Esophagus squamous epithelium (tissue), 5 donors: ENCODE data around the gene RELCH. TPM values are rescaled to one million over a fixed set of nuclear protein-coding genes. Genes with fewer than 3 reads are reported as not detected.

Experiments used
- DNase-seq: peaks from one replicate; lab custom pipeline; 2025; lab: John Stamatoyannopoulos, UW
- H3K27ac ChIP-seq, 4 donors: fragments of 200-600 bp; sonication (generic); one replicate each; pipeline ENCODE4 v1.5.1; 2016 to 2019; ENCODE audit warnings: mild to moderate bottlenecking in 1 of 4
- H3K27me3 ChIP-seq, 4 donors: fragments of 200-600 bp; sonication (generic); 1 replicate in 3 of 4; 2 replicates in 1 of 4; pipeline versions ENCODE4 v1.5.1 to v1.6.0; 2017 to 2021; ENCODE audit warnings: antibody characterized with exemption in 1 of 4
- H3K36me3 ChIP-seq, 3 donors: fragments of 200-600 bp; sonication (generic); one replicate each; pipeline ENCODE4 v1.5.1; 2016 to 2019
- H3K4me1 ChIP-seq, 3 donors: fragments of 200-600 bp; sonication (generic); one replicate each; pipeline ENCODE4 v1.5.1; 2017 to 2019
- H3K4me3 ChIP-seq, 4 donors: fragments of 200-600 bp; sonication (generic); 1 replicate in 3 of 4; 2 replicates in 1 of 4; pipeline ENCODE4 v1.5.1; 2016 to 2019; ENCODE audit warnings: mild to moderate bottlenecking in 2 of 4, moderate library complexity in 1 of 4
- H3K9me3 ChIP-seq, 3 donors: fragments of 200-600 bp; sonication (generic); one replicate each; pipeline ENCODE4 v1.5.1; 2016 to 2019
- CTCF ChIP-seq, 6 experiments: fragments of 450-650 bp in 4 of 6; fragments of 200-600 bp in 2 of 6; sonication (generic) in 2 of 6; IDR thresholded peaks; one replicate each; pipeline ENCODE4 v1.5.1; 2016 to 2019; ENCODE audit warnings: antibody characterized with exemption in 6 of 6, mild to moderate bottlenecking in 4 of 6, moderate library complexity in 4 of 6
- POLR2A ChIP-seq, 4 donors: fragments of 450-650 bp; IDR thresholded peaks; one replicate each; pipeline ENCODE4 v1.6.1; 2017; ENCODE audit warnings: antibody characterized with exemption in 4 of 4, mild to moderate bottlenecking in 4 of 4, moderate library complexity in 3 of 4
- WGBS, 2 donors: methylation state at CpG; one replicate each; pipeline ENCODE4 v1.1.5; 2018; 5-methylcytosine and 5-hydroxymethylcytosine counted together
- intact Hi-C: fragments of 100-400 bp; cut with DNase I; formaldehyde crosslinking; loops from one replicate; pipeline ENCODE4 v1.15.0; 2022
- total RNA-seq, 4 donors: library from RNA; depleted of rRNA; stranded (reverse); fragments of >200 nt; gene quantifications; one replicate each; pipeline ENCODE4 v1.1.0, GENCODE V29; 2016
- donor health status: DM: yes; HTN: yes; CAD: no.

Gene RELCH
- total RNA-seq, 4 donors from 2014 or later: 32.8 to 98.0 (median 69.0) TPM

DNA sequence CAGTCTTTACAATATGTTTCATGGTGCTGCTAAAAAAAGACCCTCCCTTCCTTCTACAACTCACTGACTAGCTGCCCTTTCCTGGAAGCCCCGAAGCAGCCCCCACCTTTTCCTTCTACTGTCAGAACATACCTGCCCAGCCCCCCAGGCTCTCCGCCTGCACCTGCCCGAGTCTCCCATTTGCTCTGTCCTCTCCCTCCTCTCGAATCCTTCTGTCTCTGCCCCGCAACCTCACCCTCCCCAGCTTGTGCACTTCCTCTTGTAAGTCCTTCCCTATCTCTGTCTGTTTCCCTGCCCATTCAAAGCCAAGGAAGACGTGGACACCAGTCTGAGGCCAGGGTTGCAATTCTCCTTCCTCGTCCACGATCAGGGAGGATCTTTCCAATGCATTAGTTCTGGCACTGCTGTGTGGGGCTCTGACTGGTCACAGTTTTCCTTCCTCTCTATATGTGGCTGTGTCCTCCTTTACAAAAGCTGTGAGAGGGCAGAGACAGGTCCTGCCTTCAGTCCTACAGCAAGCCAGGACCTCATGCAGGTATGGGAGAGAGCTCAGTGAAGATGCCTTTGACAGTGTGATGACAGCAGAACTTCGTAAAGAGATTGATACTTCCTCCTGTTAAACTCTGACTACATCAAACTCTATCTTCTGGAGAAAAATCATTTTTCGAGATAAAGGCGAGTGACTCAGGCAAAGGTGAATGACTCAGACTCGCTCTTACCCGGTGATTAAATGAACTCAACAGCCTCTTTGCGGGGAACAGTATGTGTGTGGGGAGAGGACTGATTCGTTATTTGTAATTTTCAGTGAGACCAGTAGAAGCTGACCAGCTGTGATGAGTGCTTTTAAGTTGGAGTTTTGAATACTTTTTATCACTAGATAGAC is 152.3 kb downstream of the RELCH start:
- DNase-seq: no peak

DNA sequence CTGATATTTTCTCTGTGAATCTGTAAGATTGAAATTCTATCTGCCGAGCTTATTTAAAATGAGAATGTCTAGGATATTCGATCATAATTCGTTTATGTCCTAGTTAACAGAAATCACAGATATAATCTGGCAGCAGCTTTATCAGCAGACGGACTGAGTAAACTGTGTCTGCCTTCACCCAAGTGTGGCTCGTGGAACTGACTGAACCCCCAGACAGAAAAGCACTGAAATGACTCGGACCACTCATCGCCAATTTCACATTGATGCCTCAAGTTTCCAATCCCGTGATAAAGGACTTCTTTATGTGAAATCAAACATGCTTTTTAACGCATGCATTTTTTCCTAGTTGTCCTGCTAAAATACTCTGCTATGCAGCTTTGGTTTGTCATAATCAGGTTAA is 153.9 kb downstream of the RELCH start:
- Histone ChIP-seq H3K9me3 (no peaks in the 10 kb centered on the region), H3K4me3 (no peak overlapping the region), H3K4me1 (no peaks in the 10 kb centered on the region), H3K36me3 (no peaks in the 10 kb centered on the region), H3K27ac (no peak overlapping the region), H3K27me3 (peaks cover 0 to 15% (median 0%) of the 10 kb centered on the region in 4 donors)
- no peak for DNase-seq
- intact Hi-C loops: no loop called here
- TF ChIP-seq CTCF (IDR thresholded peaks at IDR 0.05) (no peak), POLR2A (IDR thresholded peaks at IDR 0.05) (no peak)
- 88% methylated on average over 9 of the region's 9 CpGs for WGBS, 2 donors

More for the DNA sequence above, 152.3 kb downstream of the RELCH start:
- no peaks in the 10 kb centered on the region for H3K9me3 ChIP-seq
- TF ChIP-seq POLR2A (IDR thresholded peaks at IDR 0.05): no peak
- no peak for TF ChIP-seq CTCF (IDR thresholded peaks at IDR 0.05)
- peaks cover 0 to 7% (median 0%) of the 10 kb centered on the region in 3 donors for H3K4me1 ChIP-seq
- no peak overlapping the region for H3K27ac ChIP-seq
- H3K27me3 ChIP-seq: peaks cover 0 to 22% (median 0%) of the 10 kb centered on the region in 4 donors
- WGBS, 2 donors: 46 to 56% methylated on average over 15 of the region's 15 CpGs
- no peaks in the 10 kb centered on the region for H3K36me3 ChIP-seq
- intact Hi-C loops: no loop called here
- H3K4me3 ChIP-seq: no peak overlapping the region

DNA sequence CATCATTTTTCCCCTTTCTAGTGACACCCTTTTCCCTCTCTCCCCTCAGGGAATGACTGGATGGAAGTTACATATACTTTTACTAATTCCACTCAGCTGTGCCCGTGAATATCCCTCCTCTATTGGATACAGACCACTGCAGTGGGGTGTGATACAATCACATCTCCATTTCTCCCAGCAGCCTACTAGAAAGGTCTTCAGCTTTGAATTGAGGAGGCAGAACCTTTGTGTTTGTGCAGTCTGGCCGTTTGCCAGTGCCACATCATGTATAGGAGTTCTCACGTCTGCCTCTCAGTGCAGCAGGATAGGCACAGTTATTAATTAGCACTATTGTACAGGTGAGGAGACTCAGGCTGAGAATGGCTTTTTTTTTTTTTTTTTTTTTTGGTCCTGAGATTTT is 154.4 kb downstream of the RELCH start:
- WGBS, 2 donors: 49 to 62% methylated on average over 3 of the region's 3 CpGs
- TF ChIP-seq CTCF (IDR thresholded peaks at IDR 0.05) (no peak), POLR2A (IDR thresholded peaks at IDR 0.05) (no peak)
- Histone ChIP-seq H3K9me3 (no peaks in the 10 kb centered on the region), H3K36me3 (no peaks in the 10 kb centered on the region), H3K27ac (no peak overlapping the region), H3K4me3 (no peak overlapping the region), H3K4me1 (no peaks in the 10 kb centered on the region), H3K27me3 (peaks cover 0 to 12% (median 0%) of the 10 kb centered on the region in 4 donors)
- no peak for DNase-seq
- intact Hi-C loops: no loop called here

GRCh38 chr18:62342884-62343283 is 155.8 kb downstream of the RELCH start:
- no peaks in the 10 kb centered on the region for H3K36me3 ChIP-seq
- no peak for TF ChIP-seq POLR2A (IDR thresholded peaks at IDR 0.05)
- TF ChIP-seq CTCF (IDR thresholded peaks at IDR 0.05): no peak
- H3K4me1 ChIP-seq: no peaks in the 10 kb centered on the region
- H3K4me3 ChIP-seq: no peak overlapping the region
- DNase-seq: no peak
- no peak overlapping the region for H3K27ac ChIP-seq
- H3K27me3 ChIP-seq: peaks cover 0 to 12% (median 0%) of the 10 kb centered on the region in 4 donors
- H3K9me3 ChIP-seq: no peaks in the 10 kb centered on the region
- intact Hi-C loops: no loop called here
- WGBS, 2 donors: 83 to 86% methylated on average over 4 of the region's 4 CpGs

GRCh38 chr18:62343316-62343715 is 156.3 kb downstream of the RELCH start:
- WGBS, 2 donors: 77 to 80% methylated on average over 8 of the region's 8 CpGs
- no peaks in the 10 kb centered on the region for H3K36me3 ChIP-seq
- DNase-seq: no peak
- intact Hi-C loops: no loop called here
- H3K9me3 ChIP-seq: no peaks in the 10 kb centered on the region
- peaks cover 0 to 11% (median 0%) of the 10 kb centered on the region in 4 donors for H3K27me3 ChIP-seq
- H3K4me3 ChIP-seq: no peak overlapping the region
- no peak overlapping the region for H3K27ac ChIP-seq
- no peaks in the 10 kb centered on the region for H3K4me1 ChIP-seq
- TF ChIP-seq POLR2A (IDR thresholded peaks at IDR 0.05) (no peak), CTCF (IDR thresholded peaks at IDR 0.05) (no peak)
